ENCODE data around the gene CMC1. TPM values are rescaled to one million over a fixed set of nuclear protein-coding genes. Genes with fewer than 3 reads are reported as not detected.

Gene CMC1
- total RNA-seq, 1 donor from 2014 or later, result 20.1 TPM

DNA sequence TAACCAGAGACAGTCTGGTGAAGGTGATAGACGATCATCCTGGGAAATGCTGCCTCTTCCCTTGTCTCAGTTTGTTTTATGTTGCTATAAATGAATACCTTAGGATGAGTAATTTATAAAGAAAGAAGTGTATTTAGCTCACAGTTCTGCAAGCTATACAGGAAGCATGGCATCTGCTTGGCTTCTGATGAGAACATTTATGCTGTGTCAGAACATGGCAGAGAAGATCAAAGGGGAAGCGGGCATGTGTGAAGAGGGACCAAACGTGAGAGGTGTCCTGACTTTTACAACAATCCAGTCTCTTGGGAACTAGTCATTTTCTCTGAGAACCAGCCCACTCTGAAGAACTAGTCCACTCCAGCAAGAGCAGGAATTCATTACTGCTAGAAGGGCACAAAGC is 9.6 kb downstream of the CMC1 start:
- Histone ChIP-seq H3K36me3 (ENCODE audit: control insufficient read depth, insufficient read depth, low read length) (no peaks in the 10 kb centered on the region), H3K27me3 (ENCODE audit: control insufficient read depth, insufficient read depth, low read length) (no peaks in the 10 kb centered on the region), H3K4me3 (ENCODE audit: low read depth, low read length) (no peak overlapping the region)
- TF ChIP-seq, protein P1, sequence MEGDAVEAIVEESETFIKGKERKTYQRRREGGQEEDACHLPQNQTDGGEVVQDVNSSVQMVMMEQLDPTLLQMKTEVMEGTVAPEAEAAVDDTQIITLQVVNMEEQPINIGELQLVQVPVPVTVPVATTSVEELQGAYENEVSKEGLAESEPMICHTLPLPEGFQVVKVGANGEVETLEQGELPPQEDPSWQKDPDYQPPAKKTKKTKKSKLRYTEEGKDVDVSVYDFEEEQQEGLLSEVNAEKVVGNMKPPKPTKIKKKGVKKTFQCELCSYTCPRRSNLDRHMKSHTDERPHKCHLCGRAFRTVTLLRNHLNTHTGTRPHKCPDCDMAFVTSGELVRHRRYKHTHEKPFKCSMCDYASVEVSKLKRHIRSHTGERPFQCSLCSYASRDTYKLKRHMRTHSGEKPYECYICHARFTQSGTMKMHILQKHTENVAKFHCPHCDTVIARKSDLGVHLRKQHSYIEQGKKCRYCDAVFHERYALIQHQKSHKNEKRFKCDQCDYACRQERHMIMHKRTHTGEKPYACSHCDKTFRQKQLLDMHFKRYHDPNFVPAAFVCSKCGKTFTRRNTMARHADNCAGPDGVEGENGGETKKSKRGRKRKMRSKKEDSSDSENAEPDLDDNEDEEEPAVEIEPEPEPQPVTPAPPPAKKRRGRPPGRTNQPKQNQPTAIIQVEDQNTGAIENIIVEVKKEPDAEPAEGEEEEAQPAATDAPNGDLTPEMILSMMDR (IDR thresholded peaks at IDR 0.05; ENCODE audit: insufficient read depth, low read length, poor library complexity, severe bottlenecking), result no peak
- DNase-seq (ENCODE audit: low read depth), result no peak

DNA sequence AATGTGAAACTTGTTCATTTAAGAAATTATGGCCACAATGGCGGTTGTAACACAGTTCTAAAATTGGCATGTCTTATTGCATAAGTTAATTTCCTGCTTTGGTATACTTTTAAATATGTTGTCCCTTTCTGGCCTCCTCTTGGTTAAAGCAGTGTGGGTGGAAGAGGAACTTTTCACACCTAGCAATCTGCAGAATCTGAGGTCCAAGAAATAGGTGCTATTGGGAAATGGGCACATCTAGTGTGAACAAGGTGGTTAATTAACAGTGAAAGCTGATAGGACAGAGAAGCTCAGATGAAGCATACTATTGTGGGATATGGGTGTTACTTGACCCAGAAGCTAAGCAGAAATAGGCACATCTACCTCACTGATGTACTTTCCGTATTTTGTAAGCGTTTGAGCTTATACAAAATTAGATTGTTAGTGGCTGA is 10.6 kb downstream of the CMC1 start:
- Histone ChIP-seq H3K4me3 (ENCODE audit: low read depth, low read length) (no peak overlapping the region), H3K36me3 (ENCODE audit: control insufficient read depth, insufficient read depth, low read length) (no peaks in the 10 kb centered on the region), H3K27me3 (ENCODE audit: control insufficient read depth, insufficient read depth, low read length) (no peaks in the 10 kb centered on the region)
- TF ChIP-seq, protein P1 (IDR thresholded peaks at IDR 0.05; ENCODE audit: insufficient read depth, low read length, poor library complexity, severe bottlenecking), result no peak
- no peak for DNase-seq (ENCODE audit: low read depth)

DNA sequence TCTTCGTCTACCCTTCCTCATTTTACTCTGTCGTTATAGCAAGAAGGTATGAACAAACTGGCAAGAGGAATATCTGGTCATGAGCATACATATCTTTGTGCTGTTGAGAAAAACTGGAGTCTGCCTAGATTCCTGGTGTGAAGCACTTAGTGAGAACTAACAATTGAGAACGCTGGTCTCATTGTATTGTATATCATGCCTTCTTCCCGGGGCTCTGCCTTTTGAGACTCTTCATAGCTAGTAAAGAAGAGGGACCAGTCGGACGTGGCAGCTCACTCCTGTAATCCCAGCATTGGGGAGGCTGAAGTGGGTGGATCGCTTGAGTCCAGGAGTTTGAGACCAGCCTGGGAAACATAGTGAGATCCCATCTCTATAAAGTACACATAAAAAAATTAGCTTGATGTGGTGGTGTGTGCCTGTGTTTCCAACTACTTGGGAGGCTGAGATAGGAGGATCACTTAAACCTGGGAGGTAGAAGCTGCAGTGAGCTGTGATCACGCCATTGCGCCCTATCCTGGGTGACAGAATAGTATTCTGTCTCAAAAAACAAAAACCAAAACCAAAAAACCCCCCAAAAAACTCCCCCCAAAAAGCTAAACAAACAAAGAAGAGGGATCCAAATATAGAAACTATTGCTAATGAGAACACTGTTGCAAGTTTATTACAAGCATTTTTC is 11.8 kb downstream of the CMC1 start:
- Histone ChIP-seq H3K4me3 (ENCODE audit: low read depth, low read length) (no peak overlapping the region), H3K36me3 (ENCODE audit: control insufficient read depth, insufficient read depth, low read length) (no peaks in the 10 kb centered on the region), H3K27me3 (ENCODE audit: control insufficient read depth, insufficient read depth, low read length) (no peaks in the 10 kb centered on the region)
- DNase-seq (ENCODE audit: low read depth), result no peak
- TF ChIP-seq, protein P1 (IDR thresholded peaks at IDR 0.05; ENCODE audit: insufficient read depth, low read length, poor library complexity, severe bottlenecking), result no peak

DNA sequence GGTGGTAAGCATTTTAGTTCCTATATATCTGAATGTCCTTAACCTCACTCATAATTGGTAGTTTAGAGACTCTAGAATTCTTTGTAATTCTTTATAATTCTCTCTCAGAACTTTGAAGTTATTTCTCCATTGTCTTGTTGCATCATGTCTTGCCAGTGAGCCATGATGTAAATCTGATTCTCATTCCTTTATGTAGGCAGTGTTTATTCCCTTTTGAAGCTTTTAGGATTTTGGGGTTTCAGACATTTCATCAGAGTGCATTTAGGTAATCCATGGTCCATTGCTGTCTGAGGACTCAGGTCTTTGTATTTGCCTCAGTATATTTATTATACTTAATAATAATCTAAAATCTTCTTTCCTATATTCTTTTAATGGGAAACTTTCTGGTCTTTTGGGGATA is 20.6 kb downstream of the CMC1 start:
- no peak for DNase-seq (ENCODE audit: low read depth)
- H3K4me3 ChIP-seq (ENCODE audit: low read depth, low read length), result no peak overlapping the region
- no peaks in the 10 kb centered on the region for H3K27me3 ChIP-seq (ENCODE audit: control insufficient read depth, insufficient read depth, low read length)
- TF ChIP-seq, protein P1 (IDR thresholded peaks at IDR 0.05; ENCODE audit: insufficient read depth, low read length, poor library complexity, severe bottlenecking), result no peak
- no peaks in the 10 kb centered on the region for H3K36me3 ChIP-seq (ENCODE audit: control insufficient read depth, insufficient read depth, low read length)

DNA sequence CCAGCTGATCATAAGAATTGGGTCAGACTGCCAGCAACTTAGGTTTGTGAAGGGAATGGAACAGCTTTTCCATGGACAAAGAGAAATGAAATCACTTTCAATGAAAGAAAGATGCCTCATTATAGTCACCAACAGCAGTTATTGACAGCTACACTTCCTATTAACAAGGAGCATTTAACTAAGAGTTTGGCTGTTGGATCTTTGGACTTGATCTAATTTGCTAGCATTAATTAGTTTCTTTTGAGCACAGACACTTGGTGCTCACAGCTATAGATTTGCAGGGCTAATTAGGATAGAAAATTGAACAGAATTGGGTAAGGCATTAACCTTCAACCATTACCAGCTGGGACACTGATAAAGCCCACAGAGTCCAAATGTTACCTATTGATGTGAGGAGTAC is 24.2 kb downstream of the CMC1 start:
- H3K4me3 ChIP-seq (ENCODE audit: low read depth, low read length), result no peak overlapping the region
- H3K27me3 ChIP-seq (ENCODE audit: control insufficient read depth, insufficient read depth, low read length), result no peaks in the 10 kb centered on the region
- no peak for DNase-seq (ENCODE audit: low read depth)
- TF ChIP-seq, protein P1 (IDR thresholded peaks at IDR 0.05; ENCODE audit: insufficient read depth, low read length, poor library complexity, severe bottlenecking), result no peak
- no peaks in the 10 kb centered on the region for H3K36me3 ChIP-seq (ENCODE audit: control insufficient read depth, insufficient read depth, low read length)
